IPS-18a (cell line): ENCODE data around the gene PDCL3.

Source experiments
- H3K27ac ChIP-seq: one replicate; pipeline ENCODE4 v1.5.1; 2013; ENCODE audit warnings: low read length
- H3K27me3 ChIP-seq: one replicate; pipeline ENCODE4 v1.6.1; 2013; ENCODE audit warnings: mild to moderate bottlenecking, low read length; ENCODE audit not compliant: control insufficient read depth, insufficient read depth
- H3K36me3 ChIP-seq: one replicate; pipeline ENCODE4 v1.6.1; 2013; ENCODE audit warnings: low read depth, low read length; ENCODE audit not compliant: control insufficient read depth
- H3K4me1 ChIP-seq: one replicate; pipeline ENCODE4 v1.6.1; 2013; ENCODE audit warnings: low read depth, low read length; ENCODE audit not compliant: control insufficient read depth
- H3K4me3 ChIP-seq: one replicate; pipeline ENCODE4 v1.5.1; 2013; ENCODE audit warnings: low read length
- H3K9ac ChIP-seq: one replicate; pipeline ENCODE4 v1.6.1; 2013; ENCODE audit warnings: mild to moderate bottlenecking, low read length, moderate library complexity
- H3K9me3 ChIP-seq: one replicate; pipeline ENCODE4 v1.6.1; 2013; ENCODE audit warnings: low read depth, low read length; ENCODE audit not compliant: control insufficient read depth

The PDCL3 gene

DNA sequence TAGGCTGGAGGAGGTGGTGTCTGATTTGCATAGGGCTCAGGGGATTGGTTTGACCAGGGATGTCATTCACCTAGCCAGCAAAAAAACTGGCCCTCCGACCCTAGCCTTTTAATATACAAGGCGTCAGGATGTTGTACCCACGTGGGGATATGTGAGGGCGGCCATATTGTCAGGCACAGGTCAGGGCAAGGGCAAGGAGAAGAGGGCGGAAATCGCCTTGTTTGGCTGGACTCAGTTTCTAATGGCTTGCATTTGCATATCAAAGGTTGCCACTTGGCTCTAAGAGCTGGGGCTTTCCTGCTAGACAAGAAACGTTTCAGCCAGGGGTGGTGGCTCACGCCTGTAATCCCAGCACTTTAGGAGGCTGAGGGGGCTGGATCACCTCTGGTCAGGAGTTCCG is 24.9 kb upstream of the PDCL3 start:
- H3K36me3 ChIP-seq: no peaks in the 10 kb centered on the region
- H3K27ac ChIP-seq: no peak overlapping the region
- no peaks in the 10 kb centered on the region for H3K27me3 ChIP-seq
- no peaks in the 10 kb centered on the region for H3K4me1 ChIP-seq
- no peak overlapping the region for H3K9ac ChIP-seq
- no peak overlapping the region for H3K4me3 ChIP-seq
- no peaks in the 10 kb centered on the region for H3K9me3 ChIP-seq

DNA sequence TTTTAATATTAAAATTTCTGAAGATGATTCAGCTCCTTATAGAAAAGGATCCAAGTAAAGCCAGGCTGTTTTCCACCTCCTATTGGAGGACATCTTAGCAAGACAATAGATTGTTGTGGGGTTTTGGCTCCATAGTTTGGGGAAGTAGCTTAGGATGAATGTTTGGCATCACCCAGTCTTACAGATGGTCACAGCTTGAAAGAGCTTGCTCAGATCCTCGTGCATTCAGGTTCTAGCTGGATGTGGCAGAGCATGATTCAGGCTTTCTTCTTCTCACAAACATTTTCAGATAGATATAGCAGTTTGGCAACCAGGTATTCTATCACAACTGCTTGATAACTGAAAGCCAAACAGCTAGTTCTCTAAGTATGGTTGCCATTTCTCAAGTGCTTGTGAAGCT is 23.6 kb upstream of the PDCL3 start:
- Histone ChIP-seq H3K36me3 (no peaks in the 10 kb centered on the region), H3K4me3 (no peak overlapping the region), H3K9ac (no peak overlapping the region), H3K27ac (no peak overlapping the region), H3K9me3 (no peaks in the 10 kb centered on the region), H3K4me1 (no peaks in the 10 kb centered on the region), H3K27me3 (no peaks in the 10 kb centered on the region)

GRCh38 chr2:100541404-100541803 is 21.4 kb upstream of the PDCL3 start:
- Histone ChIP-seq H3K9me3 (no peaks in the 10 kb centered on the region), H3K36me3 (no peaks in the 10 kb centered on the region), H3K27ac (no peak overlapping the region), H3K27me3 (no peaks in the 10 kb centered on the region), H3K4me3 (no peak overlapping the region), H3K9ac (no peak overlapping the region), H3K4me1 (no peaks in the 10 kb centered on the region)

DNA sequence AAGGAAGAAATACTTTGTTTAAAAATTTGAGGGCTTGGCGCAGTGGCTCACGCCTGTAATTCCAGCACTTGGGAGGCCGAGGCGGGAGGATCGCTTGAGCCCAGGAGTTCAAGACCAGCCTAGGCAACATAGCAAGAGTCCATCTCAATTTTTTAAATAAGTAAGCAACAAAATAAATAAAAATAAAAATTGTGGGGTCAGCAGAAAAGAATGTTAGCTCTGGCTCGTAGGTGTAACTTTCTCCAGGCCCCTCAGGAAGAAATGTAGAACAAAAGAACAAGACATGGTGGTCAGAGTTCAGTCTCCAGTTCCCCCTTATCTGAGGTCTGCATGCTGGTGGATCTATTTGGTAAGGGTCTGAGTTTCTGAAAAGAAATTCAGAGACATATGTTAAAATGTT is 20.4 kb upstream of the PDCL3 start:
- Histone ChIP-seq H3K9ac (no peak overlapping the region), H3K4me1 (no peaks in the 10 kb centered on the region), H3K27me3 (no peaks in the 10 kb centered on the region), H3K36me3 (no peaks in the 10 kb centered on the region), H3K27ac (no peak overlapping the region), H3K9me3 (no peaks in the 10 kb centered on the region), H3K4me3 (no peak overlapping the region)

- Histone ChIP-seq H3K27me3 (no peaks in the 10 kb centered on the region), H3K36me3 (no peaks in the 10 kb centered on the region), H3K4me3 (no peak overlapping the region), H3K9ac (no peak overlapping the region), H3K9me3 (no peaks in the 10 kb centered on the region), H3K4me1 (no peaks in the 10 kb centered on the region), H3K27ac (no peak overlapping the region)
These were observed 17.7 kb upstream of the PDCL3 start for GRCh38 chr2:100544911-100545596.

- Histone ChIP-seq H3K4me1 (no peaks in the 10 kb centered on the region), H3K9ac (no peak overlapping the region), H3K36me3 (no peaks in the 10 kb centered on the region), H3K4me3 (no peak overlapping the region), H3K27ac (no peak overlapping the region), H3K27me3 (no peaks in the 10 kb centered on the region), H3K9me3 (no peaks in the 10 kb centered on the region)
These were observed 16.3 kb upstream of the PDCL3 start for GRCh38 chr2:100546469-100546868.

GRCh38 chr2:100548771-100549170 is 14.0 kb upstream of the PDCL3 start:
- no peak overlapping the region for H3K27ac ChIP-seq
- H3K9ac ChIP-seq: no peak overlapping the region
- H3K9me3 ChIP-seq: no peaks in the 10 kb centered on the region
- H3K4me1 ChIP-seq: no peaks in the 10 kb centered on the region
- H3K4me3 ChIP-seq: no peak overlapping the region
- no peaks in the 10 kb centered on the region for H3K36me3 ChIP-seq
- no peaks in the 10 kb centered on the region for H3K27me3 ChIP-seq

DNA sequence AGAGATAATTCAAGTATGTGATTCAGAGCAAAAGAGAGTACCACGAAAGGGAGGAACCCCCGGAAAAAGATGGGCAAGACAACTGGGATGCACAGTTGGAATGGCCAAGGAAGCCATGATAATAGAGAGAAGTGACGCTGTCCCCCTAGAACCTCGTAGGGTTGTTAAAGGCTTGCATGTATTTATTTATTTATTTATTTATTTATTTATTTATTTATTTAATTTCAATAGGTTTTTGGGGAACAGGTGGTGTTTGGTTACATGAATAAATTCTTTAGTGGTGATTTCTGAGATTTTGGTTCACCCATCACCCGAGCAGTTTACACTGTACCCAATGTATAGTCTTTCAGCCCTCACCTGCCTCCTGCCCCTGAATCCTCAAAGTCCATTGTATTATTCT is 11.5 kb upstream of the PDCL3 start:
- no peak overlapping the region for H3K9ac ChIP-seq
- no peaks in the 10 kb centered on the region for H3K36me3 ChIP-seq
- no peaks in the 10 kb centered on the region for H3K27me3 ChIP-seq
- no peaks in the 10 kb centered on the region for H3K9me3 ChIP-seq
- no peak overlapping the region for H3K27ac ChIP-seq
- no peaks in the 10 kb centered on the region for H3K4me1 ChIP-seq
- no peak overlapping the region for H3K4me3 ChIP-seq

DNA sequence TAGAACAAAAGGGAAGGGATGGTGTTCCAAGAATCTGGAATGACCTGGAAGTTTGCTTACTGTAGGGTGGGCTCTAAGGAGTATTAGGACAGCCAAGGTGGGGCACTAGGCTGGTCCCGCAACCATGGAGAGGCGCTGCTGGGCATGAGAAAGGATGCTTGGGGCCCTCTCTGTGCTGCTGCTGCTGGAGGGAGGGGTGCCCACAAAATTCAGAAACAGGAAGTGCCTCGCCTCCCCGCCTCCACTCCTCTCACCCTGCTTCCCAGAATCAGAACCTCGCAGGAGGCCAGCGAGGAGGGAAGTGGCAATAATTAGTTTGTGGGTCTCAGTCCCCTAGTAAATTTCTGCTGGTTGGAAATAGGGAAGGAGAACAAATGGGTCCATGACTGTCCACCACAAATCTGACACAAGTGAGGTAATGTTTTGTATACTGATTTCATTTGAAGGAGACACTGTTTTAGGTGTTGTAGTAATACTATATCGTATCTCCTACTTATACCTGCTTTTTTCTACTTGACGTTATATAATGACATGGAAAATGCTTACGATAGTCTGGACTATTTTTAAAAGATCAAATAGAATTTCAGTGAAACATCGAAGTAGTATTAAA is 7.9 kb upstream of the PDCL3 start:
- Histone ChIP-seq H3K4me1 (no peaks in the 10 kb centered on the region), H3K27me3 (no peaks in the 10 kb centered on the region), H3K4me3 (no peak overlapping the region), H3K27ac (no peak overlapping the region), H3K9me3 (no peaks in the 10 kb centered on the region), H3K36me3 (no peaks in the 10 kb centered on the region), H3K9ac (no peak overlapping the region)

DNA sequence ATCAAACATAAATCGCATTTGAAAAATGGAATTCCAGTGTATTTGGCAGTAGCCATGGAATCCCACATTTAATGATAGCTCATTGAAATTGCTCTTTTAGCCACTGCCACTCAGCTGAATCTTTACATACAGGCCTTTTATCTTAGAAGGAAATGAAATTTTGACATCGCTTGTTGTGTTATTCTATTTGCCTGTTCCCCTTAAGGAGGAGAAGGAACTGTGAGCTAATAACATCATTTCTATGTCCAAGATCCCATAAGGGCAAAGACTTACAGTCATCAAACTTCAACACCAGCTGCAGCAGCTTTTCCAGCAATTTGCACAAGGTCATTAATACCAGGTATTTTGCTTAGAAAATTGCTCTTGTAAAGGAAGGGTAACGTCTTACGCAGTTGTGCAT is 6.0 kb upstream of the PDCL3 start:
- H3K27ac ChIP-seq: no peak overlapping the region
- H3K4me3 ChIP-seq: no peak overlapping the region
- peaks cover 3% of the 10 kb centered on the region for H3K4me1 ChIP-seq
- H3K36me3 ChIP-seq: no peaks in the 10 kb centered on the region
- no peak overlapping the region for H3K9ac ChIP-seq
- H3K9me3 ChIP-seq: no peaks in the 10 kb centered on the region
- H3K27me3 ChIP-seq: no peaks in the 10 kb centered on the region

- H3K27ac ChIP-seq: no peak overlapping the region
These were observed 2.5 kb upstream of the PDCL3 start for GRCh38 chr2:100560216-100560830.

GRCh38 chr2:100561191-100561590 is 1.6 kb upstream of the PDCL3 start:
- Histone ChIP-seq H3K27ac (no peak overlapping the region), H3K27me3 (no peaks in the 10 kb centered on the region), H3K9me3 (no peaks in the 10 kb centered on the region), H3K36me3 (no peaks in the 10 kb centered on the region), H3K4me1 (peaks cover 7% of the 10 kb centered on the region), H3K4me3 (no peak overlapping the region), H3K9ac (no peak overlapping the region)

More at GRCh38 chr2:100560216-100560830, 2.5 kb upstream of the PDCL3 start:
- peaks cover 7% of the 10 kb centered on the region for H3K4me1 ChIP-seq
- no peaks in the 10 kb centered on the region for H3K9me3 ChIP-seq
- no peak overlapping the region for H3K9ac ChIP-seq
- no peak overlapping the region for H3K4me3 ChIP-seq
- no peaks in the 10 kb centered on the region for H3K27me3 ChIP-seq
- H3K36me3 ChIP-seq: no peaks in the 10 kb centered on the region
